SK-N-SH (cell line): ENCODE data around the gene CCN6. TPM values are rescaled to one million over a fixed set of nuclear protein-coding genes. Genes with fewer than 3 reads are reported as not detected.

Source experiments
- CTCF ChIA-PET: fragments of 300-600, 350-600 bp; formaldehyde crosslinking; extraction: SDS; loops from one replicate; lab custom pipeline; 2021; lab: Yijun Ruan, JAX
- POLR2A ChIA-PET: fragments of 350-600 bp; sonication (Branson Sonifier 250); formaldehyde crosslinking; extraction: SDS; loops from one replicate; lab custom pipeline; 2020; ENCODE audit warnings: antibody characterized with exemption, inconsistent platforms; lab: Yijun Ruan, JAX
- DNase-seq: peaks from one replicate; pipeline ENCODE4 v3.0.0; 2012
- H2AFZ ChIP-seq: fragments of 200-600 bp; sonication (generic); 2 replicates; pipeline ENCODE4 v1.8.1; 2016; ENCODE audit warnings: antibody characterized with exemption, mild to moderate bottlenecking, low read depth
- H3F3A ChIP-seq: fragments of 200-600 bp; sonication (generic); replicated peaks from 2 replicates; pipeline ENCODE3; 2016; ENCODE audit warnings: antibody characterized with exemption, mild to moderate bottlenecking; ENCODE audit not compliant: insufficient read depth
- H3K27ac ChIP-seq, 2 experiments: fragments of 200-500 bp in 1 of 2; fragments of 200-600 bp in 1 of 2; sonication (Bioruptor generic) in 1 of 2; sonication (generic), shearing (Covaris generic) in 1 of 2; 2 replicates each; pipeline versions ENCODE4 v1.5.1 to v1.6.1; 2014 to 2016; ENCODE audit warnings: low read depth in 2 of 2, inconsistent platforms in 1 of 2, low read length in 1 of 2, mild to moderate bottlenecking in 1 of 2, mixed read lengths in 1 of 2
- H3K27me3 ChIP-seq: fragments of 200-600 bp; sonication (generic), shearing (Covaris generic); 2 replicates; pipeline ENCODE4 v1.6.1; 2016; ENCODE audit warnings: mixed run types; ENCODE audit not compliant: insufficient read depth
- H3K36me3 ChIP-seq, 2 experiments: fragments of 200-500 bp in 1 of 2; fragments of 200-600 bp in 1 of 2; sonication (Bioruptor generic) in 1 of 2; sonication (generic) in 1 of 2; replicated peaks in 1 of 2; 2 replicates each; pipeline versions ENCODE3 to v1.5.1; 2014 to 2016; ENCODE audit warnings: low read length in 1 of 2, mild to moderate bottlenecking in 1 of 2; ENCODE audit not compliant: insufficient read depth in 2 of 2, control insufficient read depth in 1 of 2
- H3K4me1 ChIP-seq, 2 experiments: fragments of 200-500 bp in 1 of 2; fragments of 200-600 bp in 1 of 2; sonication (Bioruptor generic) in 1 of 2; sonication (generic), shearing (Covaris generic) in 1 of 2; 2 replicates each; pipeline versions ENCODE4 v1.5.1 to v1.6.1; 2014 to 2016; ENCODE audit warnings: low read depth in 1 of 2, low read length in 1 of 2, mixed run types in 1 of 2; ENCODE audit not compliant: insufficient read depth in 2 of 2, control insufficient read depth in 1 of 2
- H3K4me2 ChIP-seq: fragments of 200-600 bp; sonication (generic), shearing (Covaris generic); 2 replicates; pipeline ENCODE4 v1.6.1; 2017; ENCODE audit warnings: mixed run types
- H3K4me3 ChIP-seq, 2 experiments: fragments of 200-500 bp in 1 of 2; fragments of 200-600 bp in 1 of 2; sonication (Bioruptor generic) in 1 of 2; sonication (generic), shearing (Covaris generic) in 1 of 2; 2 replicates each; pipeline versions ENCODE4 v1.5.1 to v1.8.1; 2014 to 2016; ENCODE audit warnings: low read depth in 2 of 2, inconsistent platforms in 1 of 2, low read length in 1 of 2, mild to moderate bottlenecking in 1 of 2, mixed read lengths in 1 of 2, moderate library complexity in 1 of 2
- H3K79me2 ChIP-seq: fragments of 200-600 bp; sonication (generic); 2 replicates; pipeline ENCODE4 v1.8.1; 2017; ENCODE audit warnings: mild to moderate bottlenecking; ENCODE audit not compliant: insufficient read depth
- H3K9ac ChIP-seq: fragments of 200-600 bp; sonication (generic); 2 replicates; pipeline ENCODE4 v1.6.1; 2017; ENCODE audit warnings: mixed run types
- H3K9me2 ChIP-seq: fragments of 200-600 bp; sonication (generic); 2 replicates; pipeline ENCODE4 v1.6.1; 2017; ENCODE audit warnings: mixed run types
- H3K9me3 ChIP-seq: fragments of 200-600 bp; sonication (generic); 2 replicates; pipeline ENCODE4 v1.6.1; 2017; ENCODE audit warnings: mixed run types, mild to moderate bottlenecking, moderate library complexity
- H4K20me1 ChIP-seq: fragments of 200-600 bp; sonication (generic); 2 replicates; pipeline ENCODE4 v1.6.1; 2017; ENCODE audit warnings: mild to moderate bottlenecking, mixed run types; ENCODE audit not compliant: insufficient read depth
- CHD2 ChIP-seq: fragments of 150-350 bp; IDR thresholded peaks from 2 replicates; pipeline ENCODE4 v1.6.1; 2018; ENCODE audit warnings: low read length; ENCODE audit not compliant: partially characterized antibody
- EZH2phosphoT487 ChIP-seq: fragments of 200-600 bp; sonication (generic); IDR thresholded peaks from 2 replicates; pipeline ENCODE4 v1.6.1; 2017; ENCODE audit warnings: low read depth, mixed run types, mild to moderate bottlenecking, antibody characterized with exemption, moderate library complexity, borderline replicate concordance
- GATA2 ChIP-seq: sonication (generic); formaldehyde crosslinking; IDR thresholded peaks from 2 replicates; pipeline ENCODE4 v1.5.0; 2020; ENCODE audit warnings: mild to moderate bottlenecking, missing genetic modification reagents
- IRF3 ChIP-seq: fragments of 150-350 bp; IDR thresholded peaks from 2 replicates; pipeline ENCODE4 v1.6.1; 2016; ENCODE audit warnings: mild to moderate bottlenecking, low read depth, low read length
- PBX3 ChIP-seq: IDR thresholded peaks from 2 replicates; pipeline ENCODE4; 2012
- RFX5 ChIP-seq: IDR thresholded peaks from 2 replicates; pipeline ENCODE4 v1.6.1; 2012; ENCODE audit warnings: mild to moderate bottlenecking, improper control_type of control experiment, low read length
- RXRA ChIP-seq: IDR thresholded peaks from 2 replicates; pipeline ENCODE4 v1.4.0; 2012; ENCODE audit warnings: low read depth, mild to moderate bottlenecking, borderline replicate concordance
- SMC3 ChIP-seq: IDR thresholded peaks from 2 replicates; pipeline ENCODE4 v1.6.1; 2012; ENCODE audit warnings: low read depth, low read length, improper control_type of control experiment
- TAF1 ChIP-seq: IDR thresholded peaks from 2 replicates; pipeline ENCODE4 v1.6.1; 2012; ENCODE audit warnings: low read depth, mild to moderate bottlenecking, low read length, moderate library complexity, borderline replicate concordance
- USF2 ChIP-seq: fragments of 150-350 bp; IDR thresholded peaks from 2 replicates; pipeline ENCODE4 v1.6.1; 2017; ENCODE audit warnings: antibody characterized with exemption, low read length, low read depth, borderline replicate concordance
- WGBS: methylation state at CpG from one replicate; pipeline ENCODE4 v1.1.6; 2017; ENCODE audit warnings: low lambda C conversion rate; 5-methylcytosine and 5-hydroxymethylcytosine counted together
- polyA plus RNA-seq, 3 experiments: library from polyadenylated mRNA; depleted of rRNA; stranded (reverse); fragments of >200 nt; gene quantifications; 2 replicates each; pipeline ENCODE4 v1.2.3, GENCODE V29; 2012

Gene CCN6
- polyA plus RNA-seq, 1 of the 3 experiments (the other 2 are of a cell fraction) = not detected

- TF ChIP-seq RXRA = no peak
- no peak for TF ChIP-seq TAF1
Measured at GRCh38 chr6:112031960-112032359, 21.9 kb upstream of the CCN6 start (continued).

GRCh38 chr6:112032728-112033127 lies 21.2 kb upstream of the CCN6 start:
- Histone ChIP-seq H3K4me1 (peaks cover 6 to 14% of the 10 kb centered on the region in 2 experiments), H3K79me2 (no peaks in the 10 kb centered on the region), H3K4me2 (no peak overlapping the region), H3F3A (peaks cover 26% of the 10 kb centered on the region), H4K20me1 (no peaks in the 10 kb centered on the region), H3K27me3 (no peaks in the 10 kb centered on the region), H3K36me3 (no peaks in the 10 kb centered on the region), H3K27ac (no peak overlapping the region)
- ChIA-PET POLR2A (no interaction called here), CTCF (interaction anchor here (1.1 to 3.7 kb wide), 3 partner anchors 10 to 323 kb away, joined by 3 to 23 read pairs (median 4); no protein-coding TSS in a partner anchor)
- 72% methylated on average over 6 of the region's 6 CpGs for WGBS
- no peak for DNase-seq
- TF ChIP-seq RFX5 (no peak), PBX3 (no peak), USF2 (no peak), GATA2 (CRISPR knock-in tag) (no peak), SMC3 (no peak), IRF3 (no peak), CHD2 (no peak), RXRA (no peak), EZH2phosphoT487 (no peak)
- TF ChIP-seq, all 33 proteins: peak for 0
- H3K9ac ChIP-seq = no peak overlapping the region
- H3K9me3 ChIP-seq = no peaks in the 10 kb centered on the region
- no peaks in the 10 kb centered on the region for H3K9me2 ChIP-seq
- no peak overlapping the region for H2AFZ ChIP-seq
- H3K4me3 ChIP-seq = no peak overlapping the region
